Measurements from ENCODE around the gene APAF1. TPM values are rescaled to one million over a fixed set of nuclear protein-coding genes. Genes with fewer than 3 reads are reported as not detected.

Gene APAF1
- total and polyA plus RNA-seq, 9 of the 15 experiments (the other 6 are each of a cell fraction or from before 2014, with no cell fraction given): 5.1 to 15.7 (median 9.9) TPM

- BruUV-seq (replicated peaks): no TSS peak
- intact Hi-C loops (cut with micrococcal nuclease): no loop called here
These were observed 63.9 kb downstream of the APAF1 start for GRCh38 chr12:98709022-98709421.

More at GRCh38 chr12:98709022-98709421, 63.9 kb downstream of the APAF1 start:
- POLR2A ChIA-PET: no interaction called here
- WGBS (ENCODE audit: insufficient coverage, low coverage, missing lambda C conversion rate): 14% methylated on average over 1 of the region's 1 CpG
- Histone ChIP-seq H3K36me3 (ENCODE audit: control insufficient read depth, insufficient read depth, low read length) (peaks cover 5% of the 10 kb centered on the region; the same call in 1 of the 3 replicates), H3K4me1 (replicated peaks in 1 of 2; ENCODE audit: control insufficient read depth in 2 of 2, insufficient read depth in 2 of 2, low read length in 2 of 2) (no peaks in the 10 kb centered on the region), H2AFZ (ENCODE audit: low read depth, low read length) (no peak overlapping the region), H3K4me3 (no peak overlapping the region), H4K20me1 (replicated peaks; ENCODE audit: control insufficient read depth, insufficient read depth, low read length) (no peaks in the 10 kb centered on the region), H3K9ac (ENCODE audit: insufficient read depth in 1 of 2, low read depth in 2 of 2, low read length in 2 of 2) (no peak overlapping the region), H3K9me1 (ENCODE audit: control insufficient read depth, insufficient read depth, low read length) (no peaks in the 10 kb centered on the region), H3K79me2 (ENCODE audit: control insufficient read depth, insufficient read depth, low read length) (no peaks in the 10 kb centered on the region), H3K27me3 (ENCODE audit: control insufficient read depth in 2 of 2, insufficient read depth in 2 of 2, low read length in 2 of 2) (no peaks in the 10 kb centered on the region), H3K9me3 (replicated peaks; ENCODE audit: control insufficient read depth, insufficient read depth, low read depth, low read length) (no peaks in the 10 kb centered on the region), H3K27ac (ENCODE audit: extremely low read depth, low read depth, low read length) (no peak overlapping the region), H3K4me2 (ENCODE audit: insufficient read depth, low read length) (no peak overlapping the region)
- DNase-seq (ENCODE audit: extremely low read depth in 1 of 4, low spot score in 3 of 4) (no peak), FAIRE-seq (peak; percentile 42), ATAC-seq (no peak)
- in situ Hi-C loops (cut with MboI): no loop called here
- TF ChIP-seq MED1 (CRISPR knock-in tag; IDR thresholded peaks at IDR 0.05; ENCODE audit: borderline replicate concordance) (no peak), CHD2 (IDR thresholded peaks at IDR 0.05; ENCODE audit: low read depth, low read length) (no peak), STAT5A (IDR thresholded peaks at IDR 0.05; ENCODE audit: borderline replicate concordance, low read length) (no peak), ZFP91 (CRISPR knock-in tag; IDR thresholded peaks at IDR 0.05) (no peak), ZNF436 (CRISPR knock-in tag; IDR thresholded peaks at IDR 0.05) (no peak), NR2F6 (CRISPR knock-in tag; IDR thresholded peaks at IDR 0.05) (no peak), ZBTB8A (IDR thresholded peaks at IDR 0.05; ENCODE audit: partially characterized antibody) (no peak), ZBTB1 (CRISPR knock-in tag; IDR thresholded peaks at IDR 0.05; ENCODE audit: borderline replicate concordance, low read depth) (no peak), FOXA3 (CRISPR knock-in tag; conservative IDR thresholded peaks at IDR 0.05 in 1 of 2, IDR thresholded peaks at IDR 0.05 in 1 of 2) (no peak), ZNF133 (CRISPR knock-in tag; IDR thresholded peaks at IDR 0.05) (no peak), USF1 (CRISPR knock-in tag; IDR thresholded peaks at IDR 0.05) (no peak), IRF1 (CRISPR knock-in tag; IDR thresholded peaks at IDR 0.05; ENCODE audit: borderline replicate concordance) (no peak)
- CTCF ChIA-PET (ENCODE audit: low intra/inter-chr PET ratio): no interaction called here

Data from K562 (cell line).